HCT116 (cell line): ENCODE measurements around the gene COL23A1. TPM values are rescaled to one million over a fixed set of nuclear protein-coding genes. Genes with fewer than 3 reads are reported as not detected.

Source experiments
- ATAC-seq: fragments of 200-7000 bp; cut with Tn5 transposase; 2 replicates; pipeline ENCODE4 v1.9.1; 2020; ENCODE audit warnings: mild to moderate bottlenecking, moderate library complexity
- BruUV-seq: library from RNA; stranded (reverse); fragments of 400-500 nt; replicated peaks from 2 replicates; lab custom pipeline; 2021; lab: Mats Ljungman, UMichigan
- CTCF ChIA-PET: fragments of 300-600 bp; sonication (Branson Sonifier 250); formaldehyde crosslinking; loops from one replicate; lab custom pipeline; 2021; ENCODE audit warnings: antibody characterized with exemption; lab: Charles Lee
- POLR2A ChIA-PET: fragments of 300-600, 350-600 bp; sonication (Branson Sonifier 250); formaldehyde crosslinking; loops from one replicate; lab custom pipeline; 2021; ENCODE audit warnings: antibody characterized with exemption; lab: Charles Lee
- RAD21 ChIA-PET, 2 experiments: fragments of 300-600 bp; sonication (Branson Sonifier 250); formaldehyde crosslinking; loops; one replicate each; lab custom pipeline; 2023; ENCODE audit warnings: low total read pairs in 2 of 2; ENCODE audit not compliant: uncharacterized antibody in 2 of 2, unreplicated experiment in 2 of 2, low non-redundant PET in 1 of 2; lab: Charles Lee
- DNase-seq: peaks from one replicate; pipeline ENCODE4 v3.0.0-alpha.2; 2010; ENCODE audit warnings: low read depth, low spot score
- H2AFZ ChIP-seq: fragments of 200-600 bp; shearing (Covaris generic), sonication (generic); 2 replicates; pipeline ENCODE4 v1.6.1; 2017; ENCODE audit warnings: low read depth, mixed run types, mixed read lengths, antibody characterized with exemption, low read length; ENCODE audit not compliant: poor library complexity, severe bottlenecking
- H3K27ac ChIP-seq: 2 replicates; pipeline ENCODE4 v1.5.1; 2012; ENCODE audit warnings: low read depth, low read length
- H3K27me3 ChIP-seq: fragments of 200-600 bp; sonication (generic); 2 replicates; pipeline ENCODE4 v1.6.1; 2016; ENCODE audit warnings: mixed run types, low read length, mixed read lengths; ENCODE audit not compliant: insufficient read depth
- H3K36me3 ChIP-seq, 2 experiments: fragments of 200-500 bp in 1 of 2; fragments of 200-600 bp in 1 of 2; sonication (Bioruptor generic) in 1 of 2; sonication (generic) in 1 of 2; 2 replicates each; pipeline versions ENCODE4 v1.5.1 to v1.6.1; 2014 to 2016; ENCODE audit warnings: low read length in 2 of 2, inconsistent platforms in 1 of 2, mixed read lengths in 1 of 2, mixed run types in 1 of 2; ENCODE audit not compliant: insufficient read depth in 2 of 2, control insufficient read depth in 1 of 2
- H3K4me1 ChIP-seq, 2 experiments: fragments of 200-600 bp in 1 of 2; sonication (generic) in 1 of 2; 2 replicates each; pipeline versions ENCODE4 v1.5.1 to v1.6.1; 2012 to 2017; ENCODE audit warnings: low read length in 2 of 2, inconsistent platforms in 1 of 2, mild to moderate bottlenecking in 1 of 2, mixed read lengths in 1 of 2, mixed run types in 1 of 2, moderate library complexity in 1 of 2; ENCODE audit not compliant: insufficient read depth in 2 of 2, control insufficient read depth in 1 of 2
- H3K4me2 ChIP-seq: fragments of 200-600 bp; sonication (generic); 2 replicates; pipeline ENCODE4 v1.6.1; 2017; ENCODE audit warnings: mixed run types, low read length, mixed read lengths
- H3K4me3 ChIP-seq, 2 experiments: fragments of 200-600 bp in 1 of 2; sonication (generic) in 1 of 2; replicated peaks in 1 of 2; 2 replicates each; pipeline ENCODE4 v1.5.1; 2011 to 2016; ENCODE audit warnings: low read length in 2 of 2, control low read depth in 1 of 2, low read depth in 1 of 2, mild to moderate bottlenecking in 1 of 2, mixed read lengths in 1 of 2, mixed run types in 1 of 2
- H3K79me2 ChIP-seq: fragments of 200-600 bp; sonication (generic); 2 replicates; pipeline ENCODE4 v1.6.1; 2017; ENCODE audit warnings: mild to moderate bottlenecking, mixed run types, low read length, moderate library complexity, mixed read lengths; ENCODE audit not compliant: insufficient read depth
- H3K9ac ChIP-seq: fragments of 200-600 bp; sonication (generic); 2 replicates; pipeline ENCODE4 v1.6.1; 2016; ENCODE audit warnings: low read length, mixed read lengths
- H3K9me2 ChIP-seq: fragments of 200-600 bp; sonication (generic), shearing (Covaris generic); 2 replicates; pipeline ENCODE4 v1.6.1; 2017; ENCODE audit warnings: mixed run types, mild to moderate bottlenecking, moderate library complexity; ENCODE audit not compliant: insufficient read depth
- H3K9me3 ChIP-seq, 2 experiments: fragments of 200-500 bp in 1 of 2; fragments of 200-600 bp in 1 of 2; sonication (Bioruptor generic) in 1 of 2; sonication (generic) in 1 of 2; 2 replicates each; pipeline ENCODE4 v1.6.1; 2014 to 2017; ENCODE audit warnings: low read length in 2 of 2, mixed read lengths in 2 of 2, inconsistent platforms in 1 of 2, low read depth in 1 of 2, mild to moderate bottlenecking in 1 of 2, mixed run types in 1 of 2, moderate library complexity in 1 of 2; ENCODE audit not compliant: control insufficient read depth in 1 of 2, insufficient read depth in 1 of 2
- H4K20me1 ChIP-seq: fragments of 200-600 bp; sonication (generic), shearing (Covaris generic); 2 replicates; pipeline ENCODE4 v1.6.1; 2017; ENCODE audit warnings: mixed run types, mild to moderate bottlenecking, moderate library complexity; ENCODE audit not compliant: insufficient read depth
- ELF1 ChIP-seq: IDR thresholded peaks from 2 replicates; pipeline ENCODE4 v1.6.1; 2012; ENCODE audit warnings: low read depth, borderline replicate concordance
- POLR2A ChIP-seq: IDR thresholded peaks from 2 replicates; pipeline ENCODE4 v1.7.0; 2011; ENCODE audit warnings: borderline replicate concordance; ENCODE audit not compliant: insufficient read depth, insufficient read length; ENCODE audit errors: extremely low read depth
- POLR2AphosphoS5 ChIP-seq: IDR thresholded peaks from 2 replicates; pipeline ENCODE4 v1.6.1; 2011; ENCODE audit warnings: mild to moderate bottlenecking, low read depth, low read length, moderate library complexity
- RAD21 ChIP-seq: IDR thresholded peaks from 2 replicates; pipeline ENCODE4 v1.6.1; 2012; ENCODE audit warnings: low read depth, mild to moderate bottlenecking
- ZNF274 ChIP-seq: fragments of 200-500 bp; sonication (Bioruptor generic); IDR thresholded peaks from 2 replicates; pipeline ENCODE4 v1.6.1; 2014; ENCODE audit warnings: mild to moderate bottlenecking, low read depth, low read length, inconsistent platforms
- intact Hi-C: fragments of 100-400 bp; cut with micrococcal nuclease; formaldehyde crosslinking; loops from 2 replicates; pipeline ENCODE4 v1.10.0; 2022
- total RNA-seq: library from RNA; stranded (reverse); gene quantifications from one replicate; pipeline ENCODE4 v1.2.1, GENCODE V29; 2021; ENCODE audit not compliant: unreplicated experiment
- TF ChIP-seq, protein P1 (sequence below): IDR thresholded peaks from 2 replicates; pipeline ENCODE4 v1.6.1; 2012; ENCODE audit warnings: low read depth

Gene COL23A1
- total RNA-seq, 1 experiment from 2014 or later: not detected

- no peak overlapping the region for H3K4me2 ChIP-seq
- no peak overlapping the region for H2AFZ ChIP-seq
Observed at GRCh38 chr5:178285399-178286225, 304.6 kb downstream of the COL23A1 start.

More at GRCh38 chr5:178285399-178286225, 304.6 kb downstream of the COL23A1 start:
- no peak for TF ChIP-seq ZNF274
- TF ChIP-seq RAD21: no peak
- no peak for TF ChIP-seq POLR2AphosphoS5
- TF ChIP-seq, protein P1, sequence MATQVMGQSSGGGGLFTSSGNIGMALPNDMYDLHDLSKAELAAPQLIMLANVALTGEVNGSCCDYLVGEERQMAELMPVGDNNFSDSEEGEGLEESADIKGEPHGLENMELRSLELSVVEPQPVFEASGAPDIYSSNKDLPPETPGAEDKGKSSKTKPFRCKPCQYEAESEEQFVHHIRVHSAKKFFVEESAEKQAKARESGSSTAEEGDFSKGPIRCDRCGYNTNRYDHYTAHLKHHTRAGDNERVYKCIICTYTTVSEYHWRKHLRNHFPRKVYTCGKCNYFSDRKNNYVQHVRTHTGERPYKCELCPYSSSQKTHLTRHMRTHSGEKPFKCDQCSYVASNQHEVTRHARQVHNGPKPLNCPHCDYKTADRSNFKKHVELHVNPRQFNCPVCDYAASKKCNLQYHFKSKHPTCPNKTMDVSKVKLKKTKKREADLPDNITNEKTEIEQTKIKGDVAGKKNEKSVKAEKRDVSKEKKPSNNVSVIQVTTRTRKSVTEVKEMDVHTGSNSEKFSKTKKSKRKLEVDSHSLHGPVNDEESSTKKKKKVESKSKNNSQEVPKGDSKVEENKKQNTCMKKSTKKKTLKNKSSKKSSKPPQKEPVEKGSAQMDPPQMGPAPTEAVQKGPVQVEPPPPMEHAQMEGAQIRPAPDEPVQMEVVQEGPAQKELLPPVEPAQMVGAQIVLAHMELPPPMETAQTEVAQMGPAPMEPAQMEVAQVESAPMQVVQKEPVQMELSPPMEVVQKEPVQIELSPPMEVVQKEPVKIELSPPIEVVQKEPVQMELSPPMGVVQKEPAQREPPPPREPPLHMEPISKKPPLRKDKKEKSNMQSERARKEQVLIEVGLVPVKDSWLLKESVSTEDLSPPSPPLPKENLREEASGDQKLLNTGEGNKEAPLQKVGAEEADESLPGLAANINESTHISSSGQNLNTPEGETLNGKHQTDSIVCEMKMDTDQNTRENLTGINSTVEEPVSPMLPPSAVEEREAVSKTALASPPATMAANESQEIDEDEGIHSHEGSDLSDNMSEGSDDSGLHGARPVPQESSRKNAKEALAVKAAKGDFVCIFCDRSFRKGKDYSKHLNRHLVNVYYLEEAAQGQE: no peak
- no peak for TF ChIP-seq POLR2A
- TF ChIP-seq ELF1: no peak
- ChIA-PET RAD21 (no interaction called here), CTCF (no interaction called here), POLR2A (interaction anchor here (0.6 kb wide), 1 partner anchor 445 kb away, joined by 3 read pairs; the partner anchor contains the start of gene ZNF354A)
- no peaks in the 10 kb centered on the region for H3K79me2 ChIP-seq
- H3K36me3 ChIP-seq: no peaks in the 10 kb centered on the region
- intact Hi-C loops: loop anchor here (2.0 kb wide), 1 partner anchor 549 kb away; no protein-coding TSS in a partner anchor
- no peaks in the 10 kb centered on the region for H3K4me1 ChIP-seq
- H3K9me2 ChIP-seq: no peaks in the 10 kb centered on the region
- no peak overlapping the region for H3K27ac ChIP-seq
- no peak overlapping the region for H3K4me3 ChIP-seq
- DNase-seq (no peak), ATAC-seq (no peak)
- no TSS peak for BruUV-seq
- H3K27me3 ChIP-seq: peaks cover 4% of the 10 kb centered on the region; the same call in 1 of the 2 replicates
- H3K9ac ChIP-seq: no peak overlapping the region
- H4K20me1 ChIP-seq: no peaks in the 10 kb centered on the region
- H3K9me3 ChIP-seq: peaks cover 0 to 11% of the 10 kb centered on the region in 2 experiments; a peak in 1 of 4 replicates
